HG03095 (cell line): ENCODE measurements around the gene ERLIN1.

Source experiments
- ATAC-seq: cut with Tn5 transposase; IDR thresholded peaks from one replicate; pipeline ENCODE4 v1.9.1; 2021; ENCODE audit warnings: moderate library complexity; ENCODE audit not compliant: unreplicated experiment

The ERLIN1 gene

DNA sequence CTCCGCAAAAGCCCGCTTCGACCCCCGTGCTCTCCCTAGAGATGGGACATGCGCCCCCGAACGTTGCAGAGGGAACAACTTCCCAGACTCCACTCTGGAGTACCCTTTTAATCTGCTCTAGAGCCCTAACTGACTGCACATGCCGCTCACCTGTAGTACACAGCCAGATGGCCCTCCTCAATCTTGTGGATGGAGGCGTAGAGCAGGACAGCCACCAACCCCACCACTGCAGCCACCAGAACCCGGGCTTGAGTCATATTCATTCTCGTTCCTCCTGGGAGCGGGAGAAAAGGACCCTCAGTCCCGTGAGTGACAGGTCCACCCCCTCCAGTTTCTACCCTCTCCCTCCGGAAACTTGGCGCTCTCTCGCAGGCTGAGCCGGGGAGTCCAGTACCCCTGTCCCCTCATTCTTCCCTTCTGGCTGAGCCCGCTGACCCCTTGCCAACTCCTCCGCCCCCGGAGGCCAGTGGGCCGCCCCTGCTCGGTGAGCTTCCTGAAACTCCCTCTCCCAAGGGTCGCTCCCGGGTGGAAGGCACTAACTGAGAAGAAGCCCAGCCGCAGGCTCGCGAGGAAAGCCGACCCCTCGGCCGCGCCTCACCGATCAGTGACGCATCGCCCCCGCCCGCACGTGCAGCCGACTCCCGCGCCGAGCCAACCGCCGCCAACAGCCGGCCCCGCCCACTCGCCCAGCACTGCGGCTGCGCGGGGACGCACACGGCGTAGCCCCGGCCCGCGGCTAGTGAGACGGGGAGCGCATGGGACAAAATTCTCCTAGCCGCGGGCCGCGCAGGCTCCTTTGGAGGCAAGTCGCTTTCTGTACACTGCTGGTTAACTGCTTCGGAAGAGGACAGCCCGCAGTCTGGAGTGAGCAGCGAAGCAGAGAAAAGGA is at the start of gene ERLIN1:
Gene ERLIN1, minus strand, starts transcription at position 666 of the 889 bp plus-strand sequence. Its CDS starts 403 bp downstream, at position 263.
- ATAC-seq: peak; percentile 79

GRCh38 chr10:100232101-100232500 is 46.3 kb upstream of the ERLIN1 start:
- ATAC-seq: no peak

GRCh38 chr10:100229819-100230422 is 44.1 kb upstream of the ERLIN1 start:
- ATAC-seq: no peak

DNA sequence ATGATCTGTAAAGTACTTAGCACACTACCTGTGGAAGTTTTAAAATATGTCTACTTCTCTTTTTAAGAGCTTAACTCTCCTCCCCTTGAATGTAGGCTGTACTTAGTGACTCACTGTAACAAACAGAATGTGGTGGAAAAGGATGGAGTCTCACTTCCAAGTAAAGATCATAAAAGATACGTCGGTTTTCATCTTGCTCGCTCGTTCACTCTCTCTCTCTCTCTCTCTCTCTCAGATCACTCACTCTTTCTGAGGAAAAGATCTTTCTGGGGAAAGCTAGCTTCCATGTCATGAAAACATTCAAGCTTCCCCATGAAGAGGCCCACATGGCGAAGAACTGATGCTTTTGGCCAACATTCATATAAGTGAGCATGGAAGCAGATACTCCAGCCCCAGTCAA is 38.0 kb upstream of the ERLIN1 start:
- ATAC-seq: no peak

- no peak for ATAC-seq
These were observed 36.7 kb upstream of the ERLIN1 start for GRCh38 chr10:100222529-100222928.

GRCh38 chr10:100216006-100216405 is 30.2 kb upstream of the ERLIN1 start:
- ATAC-seq: no peak

- no peak for ATAC-seq
These were observed 23.5 kb upstream of the ERLIN1 start for GRCh38 chr10:100209303-100209702.

- no peak for ATAC-seq
These were observed 22.4 kb upstream of the ERLIN1 start for GRCh38 chr10:100208276-100208675.

DNA sequence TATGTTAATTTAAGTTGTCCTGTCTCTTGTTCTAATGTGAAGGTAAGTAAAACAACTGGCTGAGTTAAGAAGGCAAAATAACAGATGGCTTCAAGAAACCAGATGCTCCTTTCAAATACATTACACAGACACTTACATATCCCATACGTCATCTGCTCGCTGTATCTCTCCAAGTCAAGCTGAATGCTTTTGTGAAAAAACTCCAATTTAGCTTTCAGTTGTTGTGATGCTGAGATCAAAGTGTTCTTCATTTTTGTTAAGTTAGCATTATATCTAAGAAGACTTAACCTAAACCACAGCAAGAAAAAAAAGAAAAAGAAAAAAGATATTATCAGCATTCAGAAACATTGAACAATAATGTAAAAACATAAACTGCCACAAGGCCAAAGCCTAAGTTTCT is 18.5 kb upstream of the ERLIN1 start:
- ATAC-seq: no peak

- ATAC-seq: no peak
These were observed 15.7 kb upstream of the ERLIN1 start for GRCh38 chr10:100201549-100201948.

- no peak for ATAC-seq
These were observed 8.9 kb upstream of the ERLIN1 start for GRCh38 chr10:100194711-100195110.

DNA sequence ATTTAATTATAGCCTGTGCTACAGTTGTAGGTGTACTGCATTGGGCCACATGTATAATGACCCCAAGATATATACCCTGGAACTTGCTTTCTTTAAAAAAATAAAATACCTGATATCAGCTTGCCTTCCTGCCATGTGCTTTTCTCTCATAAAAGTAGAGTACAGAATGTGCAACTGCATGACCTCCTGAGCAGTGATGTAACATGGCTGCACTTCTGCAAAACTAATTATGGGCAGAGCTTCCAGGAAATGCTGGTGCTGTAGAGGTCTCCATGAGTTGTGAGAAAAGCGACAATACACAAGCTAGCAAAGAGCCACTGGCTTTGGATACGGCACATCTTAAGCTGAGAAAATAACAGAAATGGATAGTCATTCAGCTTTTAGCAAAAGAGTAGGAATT is 6.5 kb upstream of the ERLIN1 start:
- no peak for ATAC-seq

DNA sequence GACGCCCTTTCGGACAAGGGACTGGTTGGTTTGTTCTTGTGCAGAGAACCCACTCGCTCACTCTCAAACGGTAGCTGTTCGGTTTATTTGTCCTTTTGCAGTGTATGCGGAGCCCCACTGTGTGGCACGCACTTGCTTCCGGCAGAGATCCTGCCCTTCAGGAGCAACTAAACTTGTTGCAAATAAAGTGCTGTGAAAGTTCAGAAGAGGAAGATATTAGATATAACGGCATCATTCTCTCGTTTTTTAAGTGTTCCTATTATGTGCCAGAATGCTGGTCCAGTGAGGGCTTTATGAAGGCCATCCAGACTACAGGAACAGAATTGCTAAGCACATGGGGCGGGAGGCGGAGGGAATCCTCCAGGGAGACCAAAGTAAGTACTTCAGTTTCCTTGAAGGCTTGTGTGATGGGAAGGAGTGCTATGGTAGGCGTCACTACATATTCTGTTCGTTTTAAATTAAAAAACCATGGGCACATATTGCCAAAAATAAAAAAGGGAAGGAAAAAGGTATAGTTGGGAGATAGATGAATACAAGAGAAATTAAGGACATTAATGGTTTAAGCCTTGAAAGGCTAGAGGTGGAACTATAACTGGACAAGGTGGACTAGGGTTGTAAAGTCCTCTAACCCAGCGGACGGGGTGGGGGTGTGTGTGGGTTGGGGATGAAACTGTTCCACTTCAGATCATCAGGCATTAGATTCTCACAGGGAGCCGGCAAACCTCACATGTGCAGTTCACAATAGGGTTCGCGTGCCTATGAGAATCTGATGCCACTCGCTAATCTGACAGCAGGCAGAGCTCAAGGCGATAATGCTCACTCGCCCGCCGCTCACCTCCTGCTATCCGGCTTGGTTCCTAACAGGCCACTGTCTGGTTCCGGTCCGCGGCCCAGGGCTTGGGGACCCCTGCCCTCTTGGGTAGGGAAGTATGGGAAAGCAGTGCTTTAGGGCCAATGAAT is 704 bp upstream of the ERLIN1 start:
- ATAC-seq: peak; percentile 41

- no peak for ATAC-seq
These were observed 989 bp downstream of the ERLIN1 start for GRCh38 chr10:100184840-100185239.

DNA sequence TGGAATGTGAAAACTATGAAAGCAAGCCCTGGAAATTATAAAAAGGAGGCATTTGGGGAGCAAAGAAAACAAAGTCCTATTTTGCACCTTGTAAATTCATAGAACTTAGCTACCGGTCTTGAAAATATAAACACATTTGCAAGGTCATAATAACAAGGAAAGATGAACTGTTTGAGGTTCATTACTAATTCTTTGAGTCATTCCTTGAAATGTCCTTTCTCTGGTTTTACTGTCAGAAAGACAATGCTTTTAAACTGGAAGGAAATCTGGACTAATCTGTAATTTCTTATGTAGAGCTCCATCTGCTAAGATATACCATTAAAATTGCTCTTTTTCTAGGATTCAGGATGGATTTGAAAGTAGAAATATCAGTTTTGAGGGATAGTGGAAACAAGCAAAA is 1.4 kb downstream of the ERLIN1 start:
- no peak for ATAC-seq

- no peak for ATAC-seq
These were observed 2.3 kb downstream of the ERLIN1 start for GRCh38 chr10:100183481-100183880.

GRCh38 chr10:100182908-100183307 is 2.9 kb downstream of the ERLIN1 start:
- no peak for ATAC-seq

DNA sequence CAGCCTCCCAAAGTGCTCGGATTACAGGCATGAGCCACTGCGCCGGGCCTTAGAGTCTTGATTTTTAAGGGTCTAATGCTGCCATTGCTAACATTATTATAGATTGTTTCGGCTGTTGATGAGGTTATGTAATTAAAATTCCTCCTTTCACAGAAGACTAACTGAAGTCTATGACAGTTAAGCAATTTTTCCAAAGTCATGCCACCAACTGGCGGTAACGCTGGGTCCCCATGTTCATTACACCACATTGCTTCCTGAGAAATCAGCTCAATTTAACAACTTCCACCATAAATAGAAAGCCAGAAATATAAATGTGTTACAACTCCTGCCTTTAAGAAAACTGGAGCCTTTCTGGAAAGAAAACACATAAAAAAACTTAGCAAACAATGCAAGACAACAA is 3.5 kb downstream of the ERLIN1 start:
- ATAC-seq: no peak

- ATAC-seq: no peak
These were observed 10.0 kb downstream of the ERLIN1 start for GRCh38 chr10:100175875-100176274.

GRCh38 chr10:100174699-100175677 is 10.8 kb downstream of the ERLIN1 start:
- ATAC-seq: peak; percentile 78
